Measurements from ENCODE around the gene ADCY1.

The ADCY1 gene

GRCh38 chr7:45715471-45716352 is 141.5 kb downstream of the ADCY1 start:
- no peaks in the 10 kb centered on the region for H3F3A ChIP-seq (ENCODE audit: insufficient read depth, low read length)
- H3K79me2 ChIP-seq (ENCODE audit: low read length): no peaks in the 10 kb centered on the region
- H3K4me3 ChIP-seq (ENCODE audit: low read length): no peak overlapping the region
- H3K36me3 ChIP-seq (replicated peaks; ENCODE audit: insufficient read depth, low read length): no peaks in the 10 kb centered on the region
- no peaks in the 10 kb centered on the region for H4K20me1 ChIP-seq (ENCODE audit: insufficient read depth, low read length)
- no peaks in the 10 kb centered on the region for H3K9me2 ChIP-seq (replicated peaks; ENCODE audit: insufficient read depth, low read length)
- no peak overlapping the region for H2AFZ ChIP-seq (ENCODE audit: low read length)
- DNase-seq: no peak
- no peaks in the 10 kb centered on the region for H3K9me3 ChIP-seq (replicated peaks; ENCODE audit: insufficient read depth, low read length)
- H3K9ac ChIP-seq (ENCODE audit: low read length): no peak overlapping the region
- no peaks in the 10 kb centered on the region for H3K4me1 ChIP-seq (ENCODE audit: low read length)
- no peak overlapping the region for H3K4me2 ChIP-seq (ENCODE audit: low read depth, low read length)
- H3K27me3 ChIP-seq (replicated peaks; ENCODE audit: insufficient read depth, low read length): no peaks in the 10 kb centered on the region
- TF ChIP-seq EZH2 (optimal IDR thresholded peaks at IDR 0.05; ENCODE audit: low read depth, low read length) (no peak), EZH2phosphoT487 (IDR thresholded peaks at IDR 0.05; ENCODE audit: low read length) (no peak), CTCF (IDR thresholded peaks at IDR 0.05; ENCODE audit: low read length) (no peak)
- no peak overlapping the region for H3K27ac ChIP-seq (ENCODE audit: low read length)

- H3K9me2 ChIP-seq (replicated peaks; ENCODE audit: insufficient read depth, low read length): no peaks in the 10 kb centered on the region
- no peak overlapping the region for H3K9ac ChIP-seq (ENCODE audit: low read length)
- no peaks in the 10 kb centered on the region for H3K9me3 ChIP-seq (replicated peaks; ENCODE audit: insufficient read depth, low read length)
- no peak overlapping the region for H2AFZ ChIP-seq (ENCODE audit: low read length)
- H3K4me1 ChIP-seq (ENCODE audit: low read length): no peaks in the 10 kb centered on the region
- H3K27me3 ChIP-seq (replicated peaks; ENCODE audit: insufficient read depth, low read length): no peaks in the 10 kb centered on the region
- no peak overlapping the region for H3K4me3 ChIP-seq (ENCODE audit: low read length)
- H3K79me2 ChIP-seq (ENCODE audit: low read length): no peaks in the 10 kb centered on the region
- no peak overlapping the region for H3K4me2 ChIP-seq (ENCODE audit: low read depth, low read length)
- H3K36me3 ChIP-seq (replicated peaks; ENCODE audit: insufficient read depth, low read length): no peaks in the 10 kb centered on the region
- H3F3A ChIP-seq (ENCODE audit: insufficient read depth, low read length): no peaks in the 10 kb centered on the region
- TF ChIP-seq EZH2phosphoT487 (IDR thresholded peaks at IDR 0.05; ENCODE audit: low read length) (no peak), CTCF (IDR thresholded peaks at IDR 0.05; ENCODE audit: low read length) (no peak), EZH2 (optimal IDR thresholded peaks at IDR 0.05; ENCODE audit: low read depth, low read length) (no peak)
- H3K27ac ChIP-seq (ENCODE audit: low read length): no peak overlapping the region
- no peaks in the 10 kb centered on the region for H4K20me1 ChIP-seq (ENCODE audit: insufficient read depth, low read length)
- DNase-seq: no peak
These were observed 142.4 kb downstream of the ADCY1 start for GRCh38 chr7:45716380-45717203.

GRCh38 chr7:45717537-45718235 is 143.5 kb downstream of the ADCY1 start:
- H3K9ac ChIP-seq (ENCODE audit: low read length): no peak overlapping the region
- no peak overlapping the region for H3K4me3 ChIP-seq (ENCODE audit: low read length)
- no peaks in the 10 kb centered on the region for H4K20me1 ChIP-seq (ENCODE audit: insufficient read depth, low read length)
- H3K9me3 ChIP-seq (replicated peaks; ENCODE audit: insufficient read depth, low read length): no peaks in the 10 kb centered on the region
- no peaks in the 10 kb centered on the region for H3F3A ChIP-seq (ENCODE audit: insufficient read depth, low read length)
- H3K9me2 ChIP-seq (replicated peaks; ENCODE audit: insufficient read depth, low read length): no peaks in the 10 kb centered on the region
- H3K4me2 ChIP-seq (ENCODE audit: low read depth, low read length): no peak overlapping the region
- H3K36me3 ChIP-seq (replicated peaks; ENCODE audit: insufficient read depth, low read length): no peaks in the 10 kb centered on the region; the same call in 1 of the 2 replicates
- no peaks in the 10 kb centered on the region for H3K27me3 ChIP-seq (replicated peaks; ENCODE audit: insufficient read depth, low read length)
- no peaks in the 10 kb centered on the region for H3K4me1 ChIP-seq (ENCODE audit: low read length)
- no peaks in the 10 kb centered on the region for H3K79me2 ChIP-seq (ENCODE audit: low read length)
- H2AFZ ChIP-seq (ENCODE audit: low read length): no peak overlapping the region
- no peak overlapping the region for H3K27ac ChIP-seq (ENCODE audit: low read length)
- no peak for DNase-seq
- no peak for TF ChIP-seq EZH2 (optimal IDR thresholded peaks at IDR 0.05; ENCODE audit: low read depth, low read length)
- no peak for TF ChIP-seq CTCF (IDR thresholded peaks at IDR 0.05; ENCODE audit: low read length)
- no peak for TF ChIP-seq EZH2phosphoT487 (IDR thresholded peaks at IDR 0.05; ENCODE audit: low read length)
